Tibial nerve (tissue), 4 donors: ENCODE data around the gene APOL1. TPM values are rescaled to one million over a fixed set of nuclear protein-coding genes. Genes with fewer than 3 reads are reported as not detected.
A peak's percentile ranks its signal among the peaks of the same experiment; 100 is the strongest.
"Not testable (repeated sequence)": the region's sequence is repeated elsewhere in the genome, so short reads cannot be mapped to it uniquely, and the experiment has no call there.

Source experiments
- DNase-seq, 2 donors: peaks; one replicate each; pipeline ENCODE4 v3.0.0-alpha.2; 2019; ENCODE audit warnings: low spot score in 2 of 2
- H3K27ac ChIP-seq, 4 donors: fragments of 200-600 bp; sonication (generic) in 3 of 4; one replicate each; pipeline ENCODE4 v1.5.1; 2017 to 2019; ENCODE audit warnings: mild to moderate bottlenecking in 1 of 4
- H3K27me3 ChIP-seq, 2 donors: fragments of 200-600 bp; sonication (generic) in 1 of 2; one replicate each; pipeline versions ENCODE4 v1.5.1 to v1.6.0; 2017 to 2019
- H3K36me3 ChIP-seq, 3 donors: fragments of 200-600 bp; sonication (generic); one replicate each; pipeline ENCODE4 v1.5.1; 2018 to 2019
- H3K4me1 ChIP-seq, 4 donors: fragments of 200-600 bp; sonication (generic) in 3 of 4; one replicate each; pipeline ENCODE4 v1.5.1; 2017 to 2019
- H3K4me3 ChIP-seq, 4 donors: fragments of 200-600 bp; sonication (generic) in 3 of 4; one replicate each; pipeline ENCODE4 v1.5.1; 2017 to 2019; ENCODE audit warnings: mild to moderate bottlenecking in 1 of 4, moderate library complexity in 1 of 4
- H3K9me3 ChIP-seq, 4 donors: fragments of 200-600 bp; sonication (generic) in 3 of 4; one replicate each; pipeline ENCODE4 v1.5.1; 2017 to 2019
- CTCF ChIP-seq, 5 experiments: fragments of 200-600 bp in 3 of 5; fragments of 450-650 bp in 2 of 5; sonication (generic) in 3 of 5; IDR thresholded peaks; one replicate each; pipeline ENCODE4 v1.5.1; 2016 to 2019; ENCODE audit warnings: antibody characterized with exemption in 5 of 5, mild to moderate bottlenecking in 3 of 5, moderate library complexity in 2 of 5
- EP300 ChIP-seq, 2 donors: sonication (generic); formaldehyde crosslinking; IDR thresholded peaks; one replicate each; pipeline ENCODE4 v1.6.1; 2017; ENCODE audit warnings: antibody characterized with exemption in 2 of 2, mild to moderate bottlenecking in 1 of 2
- POLR2A ChIP-seq, 2 donors: fragments of 450-650 bp; IDR thresholded peaks; one replicate each; pipeline ENCODE4 v1.6.1; 2017; ENCODE audit warnings: antibody characterized with exemption in 2 of 2, mild to moderate bottlenecking in 2 of 2, moderate library complexity in 2 of 2
- WGBS, 2 donors: methylation state at CpG; one replicate each; pipeline ENCODE4 v1.1.5; 2018; 5-methylcytosine and 5-hydroxymethylcytosine counted together
- total RNA-seq, 4 donors: library from RNA; depleted of rRNA; stranded (reverse); fragments of >200 nt; gene quantifications; one replicate each; pipeline ENCODE4 v1.1.0, GENCODE V29; 2016

The APOL1 gene
- total RNA-seq, 4 donors from 2014 or later, result 8.3 to 16.8 (median 10.1) TPM

- Histone ChIP-seq H3K27me3 (no peaks in the 10 kb centered on the region), H3K36me3 (no peaks in the 10 kb centered on the region), H3K9me3 (no peaks in the 10 kb centered on the region), H3K4me1 (peaks cover 0 to 25% (median 8%) of the 10 kb centered on the region in 4 donors), H3K27ac (peak overlapping the region in 1 of 4 donors; percentile 16), H3K4me3 (no peak overlapping the region)
- TF ChIP-seq EP300 (IDR thresholded peaks at IDR 0.05), result no peak
- TF ChIP-seq CTCF (IDR thresholded peaks at IDR 0.05), result no peak
- TF ChIP-seq POLR2A (IDR thresholded peaks at IDR 0.05), result no peak
- no peak for DNase-seq
- 11 to 16% methylated on average over 1 of the region's 1 CpG for WGBS, 2 donors
Measured at GRCh38 chr22:36208162-36208765, 44.7 kb upstream of the APOL1 start.

- no peak for DNase-seq
- Histone ChIP-seq H3K9me3 (no peaks in the 10 kb centered on the region), H3K4me1 (peaks cover 0 to 25% (median 8%) of the 10 kb centered on the region in 4 donors), H3K27me3 (no peaks in the 10 kb centered on the region), H3K27ac (no peak overlapping the region), H3K4me3 (no peak overlapping the region), H3K36me3 (no peaks in the 10 kb centered on the region)
- TF ChIP-seq CTCF (IDR thresholded peaks at IDR 0.05) (no peak), POLR2A (IDR thresholded peaks at IDR 0.05) (no peak), EP300 (IDR thresholded peaks at IDR 0.05) (no peak)
- WGBS, 2 donors, result 100% methylated on average over 1 of the region's 1 CpG
Measured at GRCh38 chr22:36208914-36209313, 44.0 kb upstream of the APOL1 start.

GRCh38 chr22:36209488-36209908 is 43.4 kb upstream of the APOL1 start:
- not testable (repeated sequence) for H3K36me3 ChIP-seq, DNase-seq, H3K9me3 ChIP-seq, H3K27me3 ChIP-seq, H3K4me3 ChIP-seq, H3K27ac ChIP-seq
- H3K4me1 ChIP-seq, result peaks cover 0 to 25% (median 8%) of the 10 kb centered on the region in 4 donors
- WGBS, 2 donors, result 84 to 92% methylated on average over 5 of the region's 5 CpGs

GRCh38 chr22:36210224-36210623 is 42.7 kb upstream of the APOL1 start:
- Histone ChIP-seq H3K36me3 (no peaks in the 10 kb centered on the region), H3K27me3 (no peaks in the 10 kb centered on the region), H3K27ac (no peak overlapping the region), H3K4me1 (peaks cover 0 to 25% (median 8%) of the 10 kb centered on the region in 4 donors), H3K4me3 (no peak overlapping the region), H3K9me3 (no peaks in the 10 kb centered on the region)
- 82 to 88% methylated on average over 3 of the region's 3 CpGs for WGBS, 2 donors
- DNase-seq, result no peak
- TF ChIP-seq POLR2A (IDR thresholded peaks at IDR 0.05), result no peak
- no peak for TF ChIP-seq EP300 (IDR thresholded peaks at IDR 0.05)
- TF ChIP-seq CTCF (IDR thresholded peaks at IDR 0.05), result no peak

- Histone ChIP-seq H3K4me1 (peaks cover 0 to 25% (median 8%) of the 10 kb centered on the region in 4 donors), H3K36me3 (no peaks in the 10 kb centered on the region), H3K9me3 (no peaks in the 10 kb centered on the region), H3K4me3 (no peak overlapping the region), H3K27me3 (no peaks in the 10 kb centered on the region), H3K27ac (no peak overlapping the region)
- no peak for TF ChIP-seq EP300 (IDR thresholded peaks at IDR 0.05)
- TF ChIP-seq CTCF (IDR thresholded peaks at IDR 0.05), result no peak
- no peak for TF ChIP-seq POLR2A (IDR thresholded peaks at IDR 0.05)
- DNase-seq, result peak in 1 of 2 donors; percentile 44
- WGBS, 2 donors, result 50 to 53% methylated on average over 4 of the region's 4 CpGs
Measured at GRCh38 chr22:36211237-36211861, 41.6 kb upstream of the APOL1 start.
